ENCODE data around the gene ALK.

DNA sequence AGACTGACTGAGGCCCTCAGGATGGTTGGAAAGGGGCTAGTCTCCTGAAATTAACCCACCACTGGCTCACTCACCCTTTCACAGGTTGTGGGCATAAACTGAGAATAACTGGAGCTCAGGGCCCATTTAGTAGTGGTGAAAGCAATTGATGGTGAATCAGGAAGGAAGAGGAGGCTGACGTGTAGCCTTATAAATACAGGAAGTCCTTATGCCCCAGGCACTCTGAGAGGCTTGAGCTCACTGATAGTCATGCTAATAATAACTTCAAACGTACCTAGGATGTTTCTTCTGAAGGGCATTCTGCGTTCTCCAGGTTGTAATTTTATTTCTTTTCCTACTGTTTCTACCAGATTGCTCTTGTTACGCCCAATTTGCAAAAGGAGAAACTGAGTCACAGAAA is 477.8 kb downstream of the ALK start:
- TF ChIP-seq, protein P1, sequence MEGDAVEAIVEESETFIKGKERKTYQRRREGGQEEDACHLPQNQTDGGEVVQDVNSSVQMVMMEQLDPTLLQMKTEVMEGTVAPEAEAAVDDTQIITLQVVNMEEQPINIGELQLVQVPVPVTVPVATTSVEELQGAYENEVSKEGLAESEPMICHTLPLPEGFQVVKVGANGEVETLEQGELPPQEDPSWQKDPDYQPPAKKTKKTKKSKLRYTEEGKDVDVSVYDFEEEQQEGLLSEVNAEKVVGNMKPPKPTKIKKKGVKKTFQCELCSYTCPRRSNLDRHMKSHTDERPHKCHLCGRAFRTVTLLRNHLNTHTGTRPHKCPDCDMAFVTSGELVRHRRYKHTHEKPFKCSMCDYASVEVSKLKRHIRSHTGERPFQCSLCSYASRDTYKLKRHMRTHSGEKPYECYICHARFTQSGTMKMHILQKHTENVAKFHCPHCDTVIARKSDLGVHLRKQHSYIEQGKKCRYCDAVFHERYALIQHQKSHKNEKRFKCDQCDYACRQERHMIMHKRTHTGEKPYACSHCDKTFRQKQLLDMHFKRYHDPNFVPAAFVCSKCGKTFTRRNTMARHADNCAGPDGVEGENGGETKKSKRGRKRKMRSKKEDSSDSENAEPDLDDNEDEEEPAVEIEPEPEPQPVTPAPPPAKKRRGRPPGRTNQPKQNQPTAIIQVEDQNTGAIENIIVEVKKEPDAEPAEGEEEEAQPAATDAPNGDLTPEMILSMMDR (IDR thresholded peaks at IDR 0.05), result no peak
- no peak for TF ChIP-seq POLR2A (IDR thresholded peaks at IDR 0.05)
